Measurements from ENCODE around the gene SLX4IP.

SLX4IP gene

DNA sequence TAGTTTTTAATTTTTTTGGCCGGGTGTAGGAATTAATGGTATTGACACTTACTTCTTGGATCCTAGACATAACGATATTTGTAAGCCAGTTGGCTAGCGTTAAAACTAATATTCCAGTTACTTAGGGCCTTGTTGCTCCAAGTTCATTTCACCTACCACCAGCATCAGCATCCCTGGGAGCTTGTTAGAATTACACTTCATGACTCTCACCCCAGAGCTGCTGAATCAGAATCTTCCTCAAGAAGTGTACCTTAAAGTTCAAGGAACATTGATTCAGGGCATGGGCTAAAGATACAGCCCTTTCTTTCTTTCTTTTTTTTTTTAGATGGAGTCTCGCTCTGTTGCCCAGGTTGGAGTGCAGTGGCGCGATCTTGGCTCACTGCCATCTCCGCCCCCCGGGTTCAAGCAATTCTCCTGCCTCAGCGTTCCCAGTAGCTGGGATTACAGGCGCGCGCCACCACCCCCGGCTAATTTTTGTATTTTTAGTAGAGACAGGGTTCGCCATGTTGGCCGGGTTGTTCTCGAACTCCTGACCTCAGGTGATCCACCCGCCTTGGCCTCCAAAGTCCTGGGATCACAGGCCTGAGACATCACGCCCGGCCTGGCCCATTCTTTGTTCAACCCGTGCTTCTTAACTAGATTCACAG, 1.1 kb downstream of the SLX4IP start:
- TF ChIP-seq, protein P1, sequence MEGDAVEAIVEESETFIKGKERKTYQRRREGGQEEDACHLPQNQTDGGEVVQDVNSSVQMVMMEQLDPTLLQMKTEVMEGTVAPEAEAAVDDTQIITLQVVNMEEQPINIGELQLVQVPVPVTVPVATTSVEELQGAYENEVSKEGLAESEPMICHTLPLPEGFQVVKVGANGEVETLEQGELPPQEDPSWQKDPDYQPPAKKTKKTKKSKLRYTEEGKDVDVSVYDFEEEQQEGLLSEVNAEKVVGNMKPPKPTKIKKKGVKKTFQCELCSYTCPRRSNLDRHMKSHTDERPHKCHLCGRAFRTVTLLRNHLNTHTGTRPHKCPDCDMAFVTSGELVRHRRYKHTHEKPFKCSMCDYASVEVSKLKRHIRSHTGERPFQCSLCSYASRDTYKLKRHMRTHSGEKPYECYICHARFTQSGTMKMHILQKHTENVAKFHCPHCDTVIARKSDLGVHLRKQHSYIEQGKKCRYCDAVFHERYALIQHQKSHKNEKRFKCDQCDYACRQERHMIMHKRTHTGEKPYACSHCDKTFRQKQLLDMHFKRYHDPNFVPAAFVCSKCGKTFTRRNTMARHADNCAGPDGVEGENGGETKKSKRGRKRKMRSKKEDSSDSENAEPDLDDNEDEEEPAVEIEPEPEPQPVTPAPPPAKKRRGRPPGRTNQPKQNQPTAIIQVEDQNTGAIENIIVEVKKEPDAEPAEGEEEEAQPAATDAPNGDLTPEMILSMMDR (IDR thresholded peaks at IDR 0.05; ENCODE audit: borderline replicate concordance, insufficient read depth, low read depth, low read length), result no peak
- no peak overlapping the region for H3K4me3 ChIP-seq (ENCODE audit: low read depth, low read length)

DNA sequence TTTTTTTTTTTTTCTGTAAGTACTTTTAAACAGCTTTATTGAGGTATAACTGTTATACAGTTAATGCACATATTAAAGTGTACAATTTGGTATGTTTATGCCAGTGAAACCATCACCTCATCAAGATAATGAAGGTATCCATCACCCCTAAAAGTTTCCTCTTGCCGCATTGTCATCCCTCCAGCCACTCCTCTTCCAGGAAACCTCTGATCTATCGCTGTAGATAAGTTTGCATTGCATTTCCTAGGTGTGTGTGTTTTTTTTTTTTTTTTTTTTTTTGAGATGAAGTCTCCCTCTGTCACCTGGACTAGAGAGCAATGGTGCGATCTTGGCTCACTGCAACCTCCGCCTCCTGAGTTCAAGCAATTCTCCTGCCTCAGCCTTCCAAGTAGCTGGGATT, 3.1 kb downstream of the SLX4IP start:
- TF ChIP-seq, protein P1 (IDR thresholded peaks at IDR 0.05; ENCODE audit: borderline replicate concordance, insufficient read depth, low read depth, low read length), result no peak

DNA sequence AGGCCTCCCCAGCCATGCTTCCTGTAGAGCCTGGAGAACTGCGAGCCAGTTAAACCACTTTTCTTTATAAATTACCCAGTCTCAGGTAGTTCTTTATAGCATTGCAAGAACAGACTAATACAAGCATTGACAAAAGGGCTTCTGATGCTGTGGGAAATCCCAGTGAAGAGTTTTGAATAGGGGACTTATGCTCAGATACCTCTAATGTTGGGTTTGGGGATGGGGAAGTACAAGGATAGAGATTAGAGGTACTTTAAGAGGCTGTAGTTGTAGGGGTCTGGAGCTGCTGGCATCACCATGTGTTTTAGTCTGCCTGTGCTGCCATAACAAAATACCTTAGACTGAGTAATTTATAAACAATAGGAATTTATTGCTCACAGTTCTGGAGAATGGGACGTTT, 8.8 kb downstream of the SLX4IP start:
- H3K4me3 ChIP-seq (ENCODE audit: low read depth, low read length), result no peak overlapping the region
- TF ChIP-seq, protein P1 (IDR thresholded peaks at IDR 0.05; ENCODE audit: borderline replicate concordance, insufficient read depth, low read depth, low read length), result no peak

More for the DNA sequence above, 3.1 kb downstream of the SLX4IP start:
- H3K4me3 ChIP-seq (ENCODE audit: low read depth, low read length), result no peak overlapping the region

DNA sequence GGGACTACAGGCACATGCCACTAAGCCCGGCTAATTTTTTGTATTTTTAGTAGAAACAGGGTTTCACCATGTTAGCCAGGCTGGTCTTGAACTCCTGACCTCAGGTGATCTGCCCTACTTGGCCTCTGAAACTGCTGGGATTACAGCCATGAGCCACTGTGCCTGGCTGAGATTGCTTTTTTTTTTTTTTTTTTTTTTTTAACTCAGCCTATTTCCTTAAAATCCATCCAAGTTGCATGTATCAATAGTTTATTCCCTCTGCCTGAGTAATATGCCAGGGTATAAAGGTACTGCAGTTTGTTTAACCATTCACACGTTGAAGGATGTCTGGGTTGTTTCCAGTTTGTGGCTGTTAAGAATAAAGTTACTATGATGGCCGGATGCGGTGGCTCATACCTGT, 10.7 kb downstream of the SLX4IP start:
- no peak overlapping the region for H3K4me3 ChIP-seq (ENCODE audit: low read depth, low read length)
- TF ChIP-seq, protein P1 (IDR thresholded peaks at IDR 0.05; ENCODE audit: borderline replicate concordance, insufficient read depth, low read depth, low read length), result no peak

DNA sequence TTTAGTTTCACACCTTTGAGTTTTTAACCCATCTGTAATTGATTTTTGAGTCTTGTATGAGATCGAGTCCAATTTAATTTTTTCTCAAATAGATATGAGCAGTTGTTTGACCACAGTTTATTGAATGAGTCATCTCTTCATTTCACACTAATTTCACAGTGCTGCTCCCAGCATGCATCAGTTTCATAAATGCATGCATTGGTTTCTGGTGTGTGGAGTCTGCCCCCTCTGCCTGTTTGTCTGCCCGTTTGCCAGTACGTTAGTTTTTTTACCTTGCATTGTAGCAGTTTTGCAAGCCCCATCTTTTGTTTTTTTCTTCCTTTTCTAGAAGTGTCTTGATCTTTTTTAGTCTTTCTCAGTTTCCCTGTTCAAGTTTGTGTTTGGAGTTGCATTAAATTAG, 11.9 kb downstream of the SLX4IP start:
- TF ChIP-seq, protein P1 (IDR thresholded peaks at IDR 0.05; ENCODE audit: borderline replicate concordance, insufficient read depth, low read depth, low read length), result no peak
- H3K4me3 ChIP-seq (ENCODE audit: low read depth, low read length), result no peak overlapping the region

DNA sequence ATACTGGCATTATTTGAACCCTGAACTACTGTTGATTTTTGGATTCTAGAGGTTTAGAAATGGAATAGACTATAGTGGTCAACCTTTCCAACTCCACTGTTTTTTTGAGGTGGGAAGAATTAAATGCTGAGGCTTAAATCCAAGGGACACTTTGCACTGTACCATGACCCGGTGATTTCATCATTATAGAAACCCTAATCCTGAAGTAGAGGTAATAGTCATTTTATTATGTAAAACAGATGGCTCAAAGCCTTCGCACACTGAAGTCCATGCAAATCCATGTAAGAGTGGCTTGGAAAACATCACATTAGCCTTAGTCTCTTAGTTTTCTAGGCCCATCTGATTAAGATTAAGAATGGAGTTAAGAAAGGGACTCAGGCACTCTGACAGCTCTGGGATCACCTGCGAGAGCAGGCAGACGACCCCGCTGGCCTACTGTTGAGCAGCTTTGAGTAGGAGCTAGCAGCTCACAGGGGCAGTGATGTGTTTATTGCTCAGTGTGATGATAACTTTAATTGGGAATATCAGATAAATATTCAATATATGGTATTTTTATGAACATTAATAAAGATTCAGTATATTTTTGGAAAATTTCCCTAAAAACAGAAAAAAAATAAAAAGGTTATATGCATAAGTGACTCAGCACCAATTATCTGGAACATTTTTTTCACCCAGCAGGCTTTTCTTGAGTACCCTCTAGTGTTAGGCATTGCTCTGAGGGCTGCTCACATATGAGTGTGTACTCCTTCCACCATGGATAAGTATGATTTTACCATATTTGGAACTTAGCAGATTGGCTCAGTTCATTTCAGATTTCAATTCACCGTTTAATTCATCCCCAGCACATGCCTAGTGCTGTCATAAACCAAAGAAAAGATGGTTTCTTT, 13.4 kb downstream of the SLX4IP start:
- TF ChIP-seq, protein P1 (IDR thresholded peaks at IDR 0.05; ENCODE audit: borderline replicate concordance, insufficient read depth, low read depth, low read length), result no peak
- H3K4me3 ChIP-seq (ENCODE audit: low read depth, low read length), result no peak overlapping the region

Data from GM12875 (cell line).